HCT116 (cell line): Measurements from ENCODE around the gene PALMD. TPM values are rescaled to one million over a fixed set of nuclear protein-coding genes. Genes with fewer than 3 reads are reported as not detected.

ENCODE experiments used
- ATAC-seq: fragments of 200-7000 bp; cut with Tn5 transposase; 2 replicates; pipeline ENCODE4 v1.9.1; 2020; ENCODE audit warnings: mild to moderate bottlenecking, moderate library complexity
- BruUV-seq: library from RNA; stranded (reverse); fragments of 400-500 nt; replicated peaks from 2 replicates; lab custom pipeline; 2021; lab: Mats Ljungman, UMichigan
- CTCF ChIA-PET: fragments of 300-600 bp; sonication (Branson Sonifier 250); formaldehyde crosslinking; loops from one replicate; lab custom pipeline; 2021; ENCODE audit warnings: antibody characterized with exemption; lab: Charles Lee
- POLR2A ChIA-PET: fragments of 300-600, 350-600 bp; sonication (Branson Sonifier 250); formaldehyde crosslinking; loops from one replicate; lab custom pipeline; 2021; ENCODE audit warnings: antibody characterized with exemption; lab: Charles Lee
- RAD21 ChIA-PET, 2 experiments: fragments of 300-600 bp; sonication (Branson Sonifier 250); formaldehyde crosslinking; loops; one replicate each; lab custom pipeline; 2023; ENCODE audit warnings: low total read pairs in 2 of 2; ENCODE audit not compliant: uncharacterized antibody in 2 of 2, unreplicated experiment in 2 of 2, low non-redundant PET in 1 of 2; lab: Charles Lee
- DNase-seq: peaks from one replicate; pipeline ENCODE4 v3.0.0-alpha.2; 2010; ENCODE audit warnings: low read depth, low spot score
- H2AFZ ChIP-seq: fragments of 200-600 bp; shearing (Covaris generic), sonication (generic); 2 replicates; pipeline ENCODE4 v1.6.1; 2017; ENCODE audit warnings: low read depth, mixed run types, mixed read lengths, antibody characterized with exemption, low read length; ENCODE audit not compliant: poor library complexity, severe bottlenecking
- H3K27ac ChIP-seq: 2 replicates; pipeline ENCODE4 v1.5.1; 2012; ENCODE audit warnings: low read depth, low read length
- H3K27me3 ChIP-seq: fragments of 200-600 bp; sonication (generic); 2 replicates; pipeline ENCODE4 v1.6.1; 2016; ENCODE audit warnings: mixed run types, low read length, mixed read lengths; ENCODE audit not compliant: insufficient read depth
- H3K36me3 ChIP-seq, 2 experiments: fragments of 200-500 bp in 1 of 2; fragments of 200-600 bp in 1 of 2; sonication (Bioruptor generic) in 1 of 2; sonication (generic) in 1 of 2; 2 replicates each; pipeline versions ENCODE4 v1.5.1 to v1.6.1; 2014 to 2016; ENCODE audit warnings: low read length in 2 of 2, inconsistent platforms in 1 of 2, mixed read lengths in 1 of 2, mixed run types in 1 of 2; ENCODE audit not compliant: insufficient read depth in 2 of 2, control insufficient read depth in 1 of 2
- H3K4me1 ChIP-seq, 2 experiments: fragments of 200-600 bp in 1 of 2; sonication (generic) in 1 of 2; 2 replicates each; pipeline versions ENCODE4 v1.5.1 to v1.6.1; 2012 to 2017; ENCODE audit warnings: low read length in 2 of 2, inconsistent platforms in 1 of 2, mild to moderate bottlenecking in 1 of 2, mixed read lengths in 1 of 2, mixed run types in 1 of 2, moderate library complexity in 1 of 2; ENCODE audit not compliant: insufficient read depth in 2 of 2, control insufficient read depth in 1 of 2
- H3K4me2 ChIP-seq: fragments of 200-600 bp; sonication (generic); 2 replicates; pipeline ENCODE4 v1.6.1; 2017; ENCODE audit warnings: mixed run types, low read length, mixed read lengths
- H3K4me3 ChIP-seq, 2 experiments: fragments of 200-600 bp in 1 of 2; sonication (generic) in 1 of 2; replicated peaks in 1 of 2; 2 replicates each; pipeline ENCODE4 v1.5.1; 2011 to 2016; ENCODE audit warnings: low read length in 2 of 2, control low read depth in 1 of 2, low read depth in 1 of 2, mild to moderate bottlenecking in 1 of 2, mixed read lengths in 1 of 2, mixed run types in 1 of 2
- H3K79me2 ChIP-seq: fragments of 200-600 bp; sonication (generic); 2 replicates; pipeline ENCODE4 v1.6.1; 2017; ENCODE audit warnings: mild to moderate bottlenecking, mixed run types, low read length, moderate library complexity, mixed read lengths; ENCODE audit not compliant: insufficient read depth
- H3K9ac ChIP-seq: fragments of 200-600 bp; sonication (generic); 2 replicates; pipeline ENCODE4 v1.6.1; 2016; ENCODE audit warnings: low read length, mixed read lengths
- H3K9me2 ChIP-seq: fragments of 200-600 bp; sonication (generic), shearing (Covaris generic); 2 replicates; pipeline ENCODE4 v1.6.1; 2017; ENCODE audit warnings: mixed run types, mild to moderate bottlenecking, moderate library complexity; ENCODE audit not compliant: insufficient read depth
- H3K9me3 ChIP-seq, 2 experiments: fragments of 200-500 bp in 1 of 2; fragments of 200-600 bp in 1 of 2; sonication (Bioruptor generic) in 1 of 2; sonication (generic) in 1 of 2; 2 replicates each; pipeline ENCODE4 v1.6.1; 2014 to 2017; ENCODE audit warnings: low read length in 2 of 2, mixed read lengths in 2 of 2, inconsistent platforms in 1 of 2, low read depth in 1 of 2, mild to moderate bottlenecking in 1 of 2, mixed run types in 1 of 2, moderate library complexity in 1 of 2; ENCODE audit not compliant: control insufficient read depth in 1 of 2, insufficient read depth in 1 of 2
- H4K20me1 ChIP-seq: fragments of 200-600 bp; sonication (generic), shearing (Covaris generic); 2 replicates; pipeline ENCODE4 v1.6.1; 2017; ENCODE audit warnings: mixed run types, mild to moderate bottlenecking, moderate library complexity; ENCODE audit not compliant: insufficient read depth
- CBX3 ChIP-seq: IDR thresholded peaks from 2 replicates; pipeline ENCODE4 v1.6.1; 2012; ENCODE audit warnings: low read depth
- CEBPB ChIP-seq: IDR thresholded peaks from 2 replicates; pipeline ENCODE4 v1.6.1; 2012; ENCODE audit warnings: low read depth
- EGR1 ChIP-seq: IDR thresholded peaks from 2 replicates; pipeline ENCODE4 v1.6.1; 2012; ENCODE audit warnings: low read depth
- ELF1 ChIP-seq: IDR thresholded peaks from 2 replicates; pipeline ENCODE4 v1.6.1; 2012; ENCODE audit warnings: low read depth, borderline replicate concordance
- JUND ChIP-seq: IDR thresholded peaks from 2 replicates; pipeline ENCODE4 v1.6.1; 2012
- POLR2A ChIP-seq: IDR thresholded peaks from 2 replicates; pipeline ENCODE4 v1.7.0; 2011; ENCODE audit warnings: borderline replicate concordance; ENCODE audit not compliant: insufficient read depth, insufficient read length; ENCODE audit errors: extremely low read depth
- SRF ChIP-seq: IDR thresholded peaks from 2 replicates; pipeline ENCODE4 v1.6.1; 2012; ENCODE audit warnings: low read depth
- TCF7L2 ChIP-seq: IDR thresholded peaks from 2 replicates; pipeline ENCODE4 v1.7.0; 2011; ENCODE audit warnings: borderline replicate concordance, inconsistent platforms; ENCODE audit not compliant: insufficient read depth, insufficient read length; ENCODE audit errors: extremely low read depth
- ZNF274 ChIP-seq: fragments of 200-500 bp; sonication (Bioruptor generic); IDR thresholded peaks from 2 replicates; pipeline ENCODE4 v1.6.1; 2014; ENCODE audit warnings: mild to moderate bottlenecking, low read depth, low read length, inconsistent platforms
- intact Hi-C: fragments of 100-400 bp; cut with micrococcal nuclease; formaldehyde crosslinking; loops from 2 replicates; pipeline ENCODE4 v1.10.0; 2022
- total RNA-seq: library from RNA; stranded (reverse); gene quantifications from one replicate; pipeline ENCODE4 v1.2.1, GENCODE V29; 2021; ENCODE audit not compliant: unreplicated experiment
- TF ChIP-seq, protein P1 (sequence below): IDR thresholded peaks from 2 replicates; pipeline ENCODE4 v1.6.1; 2012; ENCODE audit warnings: low read depth
- TF ChIP-seq, protein P2 (sequence below): IDR thresholded peaks from 2 replicates; pipeline ENCODE4 v1.6.1; 2012

The PALMD gene
- total RNA-seq, 1 experiment from 2014 or later, result 0.12 TPM

DNA sequence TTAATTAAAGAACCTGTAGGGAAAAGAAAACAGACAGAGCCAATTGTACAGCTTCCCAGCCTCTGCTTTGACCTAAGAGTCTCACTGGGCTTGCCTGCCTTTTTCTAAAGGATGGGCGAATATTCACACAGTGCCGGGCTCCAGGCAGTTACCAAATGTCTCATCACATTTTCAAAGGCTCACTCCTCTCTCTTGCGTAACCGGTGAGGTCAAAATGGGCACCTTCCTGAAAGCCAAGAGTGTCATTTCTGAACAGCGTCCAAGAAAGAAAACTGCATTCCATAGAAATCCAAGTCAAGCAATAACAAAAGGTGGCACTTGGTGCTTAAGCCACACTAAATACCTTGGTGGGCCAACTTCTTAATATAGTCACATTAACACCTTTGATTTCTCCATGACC lies 710 bp upstream of the PALMD start:
- H4K20me1 ChIP-seq, result no peaks in the 10 kb centered on the region
- H3K27me3 ChIP-seq, result no peaks in the 10 kb centered on the region
- ATAC-seq (no peak), DNase-seq (no peak)
- H3K4me2 ChIP-seq, result no peak overlapping the region
- no peaks in the 10 kb centered on the region for H3K9me2 ChIP-seq
- H3K4me1 ChIP-seq, result no peaks in the 10 kb centered on the region
- no peaks in the 10 kb centered on the region for H3K9me3 ChIP-seq
- intact Hi-C loops, result no loop called here
- no peak overlapping the region for H3K4me3 ChIP-seq
- RAD21 ChIA-PET, result no interaction called here
- H2AFZ ChIP-seq, result no peak overlapping the region
- no TSS peak for BruUV-seq
- POLR2A ChIA-PET, result no interaction called here
- H3K9ac ChIP-seq, result no peak overlapping the region
- peak; percentile 72; the same call in 1 of the 2 replicates for TF ChIP-seq CEBPB
- no peak for TF ChIP-seq ELF1
- no peaks in the 10 kb centered on the region for H3K79me2 ChIP-seq
- H3K36me3 ChIP-seq, result no peaks in the 10 kb centered on the region
- H3K27ac ChIP-seq, result no peak overlapping the region
- CTCF ChIA-PET, result interaction anchor here (1.1 kb wide), 1 partner anchor 9 kb away, joined by 3 read pairs; no protein-coding TSS in a partner anchor

DNA sequence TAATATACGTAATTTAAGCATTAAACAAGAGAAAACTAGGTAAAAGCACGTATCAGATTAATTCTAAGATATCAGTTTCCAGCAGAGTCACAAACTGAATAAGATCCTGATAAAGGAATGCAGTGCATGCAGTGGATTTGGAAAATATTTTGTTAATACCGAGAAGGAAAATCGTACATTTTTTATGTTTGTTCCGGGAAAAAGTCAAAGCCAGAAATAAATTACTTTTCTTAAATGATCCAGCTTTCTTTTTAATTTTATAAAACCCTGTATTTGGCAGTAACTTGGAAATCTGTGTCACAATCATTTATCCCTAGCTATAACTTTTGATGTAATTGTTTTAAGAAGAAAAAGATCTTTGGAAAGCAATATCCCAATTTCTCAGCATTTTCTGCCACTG lies 955 bp downstream of the PALMD start:
- H4K20me1 ChIP-seq, result no peaks in the 10 kb centered on the region
- intact Hi-C loops, result no loop called here
- H3K27me3 ChIP-seq, result no peaks in the 10 kb centered on the region
- TF ChIP-seq ELF1 (no peak), TCF7L2 (no peak), CBX3 (no peak), EGR1 (no peak), JUND (no peak), ZNF274 (no peak), POLR2A (no peak), SRF (no peak)
- TF ChIP-seq, protein P1, sequence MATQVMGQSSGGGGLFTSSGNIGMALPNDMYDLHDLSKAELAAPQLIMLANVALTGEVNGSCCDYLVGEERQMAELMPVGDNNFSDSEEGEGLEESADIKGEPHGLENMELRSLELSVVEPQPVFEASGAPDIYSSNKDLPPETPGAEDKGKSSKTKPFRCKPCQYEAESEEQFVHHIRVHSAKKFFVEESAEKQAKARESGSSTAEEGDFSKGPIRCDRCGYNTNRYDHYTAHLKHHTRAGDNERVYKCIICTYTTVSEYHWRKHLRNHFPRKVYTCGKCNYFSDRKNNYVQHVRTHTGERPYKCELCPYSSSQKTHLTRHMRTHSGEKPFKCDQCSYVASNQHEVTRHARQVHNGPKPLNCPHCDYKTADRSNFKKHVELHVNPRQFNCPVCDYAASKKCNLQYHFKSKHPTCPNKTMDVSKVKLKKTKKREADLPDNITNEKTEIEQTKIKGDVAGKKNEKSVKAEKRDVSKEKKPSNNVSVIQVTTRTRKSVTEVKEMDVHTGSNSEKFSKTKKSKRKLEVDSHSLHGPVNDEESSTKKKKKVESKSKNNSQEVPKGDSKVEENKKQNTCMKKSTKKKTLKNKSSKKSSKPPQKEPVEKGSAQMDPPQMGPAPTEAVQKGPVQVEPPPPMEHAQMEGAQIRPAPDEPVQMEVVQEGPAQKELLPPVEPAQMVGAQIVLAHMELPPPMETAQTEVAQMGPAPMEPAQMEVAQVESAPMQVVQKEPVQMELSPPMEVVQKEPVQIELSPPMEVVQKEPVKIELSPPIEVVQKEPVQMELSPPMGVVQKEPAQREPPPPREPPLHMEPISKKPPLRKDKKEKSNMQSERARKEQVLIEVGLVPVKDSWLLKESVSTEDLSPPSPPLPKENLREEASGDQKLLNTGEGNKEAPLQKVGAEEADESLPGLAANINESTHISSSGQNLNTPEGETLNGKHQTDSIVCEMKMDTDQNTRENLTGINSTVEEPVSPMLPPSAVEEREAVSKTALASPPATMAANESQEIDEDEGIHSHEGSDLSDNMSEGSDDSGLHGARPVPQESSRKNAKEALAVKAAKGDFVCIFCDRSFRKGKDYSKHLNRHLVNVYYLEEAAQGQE, result no peak
- TF ChIP-seq, protein P2, sequence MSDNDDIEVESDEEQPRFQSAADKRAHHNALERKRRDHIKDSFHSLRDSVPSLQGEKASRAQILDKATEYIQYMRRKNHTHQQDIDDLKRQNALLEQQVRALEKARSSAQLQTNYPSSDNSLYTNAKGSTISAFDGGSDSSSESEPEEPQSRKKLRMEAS, result no peak
- ChIA-PET CTCF (no interaction called here), POLR2A (no interaction called here), RAD21 (interaction anchor here in 1 of 2 experiments (0.6 kb wide), 1 partner anchor 45 kb away, joined by 3 read pairs; no protein-coding TSS in a partner anchor)
- H3K27ac ChIP-seq, result no peak overlapping the region
- H3K9ac ChIP-seq, result no peak overlapping the region
- no TSS peak for BruUV-seq
- no peaks in the 10 kb centered on the region for H3K79me2 ChIP-seq
- no peak overlapping the region for H2AFZ ChIP-seq
- H3K4me3 ChIP-seq, result no peak overlapping the region
- DNase-seq (no peak), ATAC-seq (no peak)
- no peaks in the 10 kb centered on the region for H3K9me2 ChIP-seq
- no peaks in the 10 kb centered on the region for H3K9me3 ChIP-seq
- no peak overlapping the region for H3K4me2 ChIP-seq
- H3K4me1 ChIP-seq, result no peaks in the 10 kb centered on the region
- H3K36me3 ChIP-seq, result no peaks in the 10 kb centered on the region
